A673 (cell line): ENCODE measurements around the gene EPN2. TPM values are rescaled to one million over a fixed set of nuclear protein-coding genes. Genes with fewer than 3 reads are reported as not detected.

Experiments
- BruUV-seq: library from RNA; stranded (reverse); fragments of 400-500 nt; replicated peaks from 2 replicates; lab custom pipeline; 2021; lab: Mats Ljungman, UMichigan
- CTCF ChIA-PET: fragments of 300-600 bp; sonication (Branson Sonifier 250); formaldehyde crosslinking; loops from one replicate; lab custom pipeline; 2022; ENCODE audit warnings: antibody characterized with exemption; lab: Charles Lee
- POLR2A ChIA-PET: fragments of 300-600 bp; sonication (Branson Sonifier 250); formaldehyde crosslinking; loops from one replicate; lab custom pipeline; 2022; ENCODE audit warnings: antibody characterized with exemption; ENCODE audit not compliant: low non-redundant PET; lab: Charles Lee
- DNase-seq: peaks from one replicate; pipeline ENCODE4 v3.0.0-alpha.2; 2015; ENCODE audit warnings: low spot score
- H3K27ac ChIP-seq: fragments of 200-600 bp; sonication (generic); 2 replicates; pipeline ENCODE4 v1.5.1; 2016; ENCODE audit warnings: mixed run types, low read depth, mild to moderate bottlenecking, mixed read lengths, antibody characterized with exemption, low read length; ENCODE audit not compliant: poor library complexity, severe bottlenecking
- H3K27me3 ChIP-seq: fragments of 200-600 bp; sonication (generic); replicated peaks from 2 replicates; pipeline ENCODE4 v1.6.1; 2017; ENCODE audit warnings: mixed run types, low read depth, mild to moderate bottlenecking, mixed read lengths, antibody characterized with exemption, low read length; ENCODE audit not compliant: insufficient read depth, poor library complexity
- H3K36me3 ChIP-seq: fragments of 200-600 bp; sonication (generic); 2 replicates; pipeline ENCODE4 v1.6.1; 2016; ENCODE audit warnings: mixed run types, mild to moderate bottlenecking, mixed read lengths, antibody characterized with exemption, low read length; ENCODE audit not compliant: insufficient read depth, poor library complexity, severe bottlenecking
- H3K4me1 ChIP-seq: fragments of 200-600 bp; sonication (generic); 2 replicates; pipeline ENCODE4 v1.6.1; 2017; ENCODE audit warnings: mixed run types, mild to moderate bottlenecking, mixed read lengths, antibody characterized with exemption, low read length; ENCODE audit not compliant: insufficient read depth, poor library complexity, severe bottlenecking
- H3K4me3 ChIP-seq: fragments of 200-600 bp; sonication (generic); 2 replicates; pipeline ENCODE4 v1.5.1; 2016; ENCODE audit warnings: low read depth, mixed run types, mild to moderate bottlenecking, mixed read lengths, low read length; ENCODE audit not compliant: poor library complexity, severe bottlenecking
- H3K9me3 ChIP-seq: fragments of 200-600 bp; sonication (generic); 2 replicates; pipeline ENCODE4 v1.6.1; 2016; ENCODE audit warnings: mixed run types, low read depth, mild to moderate bottlenecking, mixed read lengths, antibody characterized with exemption, low read length; ENCODE audit not compliant: poor library complexity, severe bottlenecking
- CTCF ChIP-seq: fragments of 300-800, 200-600 bp; sonication (generic); conservative IDR thresholded peaks from 2 replicates; pipeline ENCODE4 v1.5.1; 2017; ENCODE audit warnings: low read depth, mild to moderate bottlenecking, antibody characterized with exemption, low read length, moderate library complexity, mixed read lengths
- EZH2 ChIP-seq: fragments of 200-600 bp; sonication (generic); IDR thresholded peaks from 2 replicates; pipeline ENCODE4 v1.6.1; 2017; ENCODE audit warnings: borderline replicate concordance, low read depth, mild to moderate bottlenecking, mixed read lengths, antibody characterized with exemption, low read length; ENCODE audit not compliant: poor library complexity, severe bottlenecking
- intact Hi-C: fragments of 100-400 bp; cut with micrococcal nuclease; formaldehyde crosslinking; loops from one replicate; pipeline ENCODE4 v1.10.0; 2022; ENCODE audit not compliant: unreplicated experiment
- total RNA-seq: library from RNA; stranded (reverse); gene quantifications from 2 replicates; pipeline ENCODE4 v1.2.3, GENCODE V29; 2021

EPN2 gene
- total RNA-seq, 1 experiment from 2014 or later = 52.0 TPM

- Histone ChIP-seq H3K4me3 (no peak overlapping the region), H3K27ac (peak overlapping the region; percentile 11), H3K9me3 (no peaks in the 10 kb centered on the region), H3K4me1 (peaks cover 22% of the 10 kb centered on the region), H3K27me3 (no peaks in the 10 kb centered on the region), H3K36me3 (no peaks in the 10 kb centered on the region)
- TF ChIP-seq EZH2 = no peak
- TF ChIP-seq CTCF = no peak
- CTCF ChIA-PET = interaction anchor here (1.5 kb wide), 1 partner anchor 82 kb away, joined by 8 read pairs; no protein-coding TSS in a partner anchor
- no peak for DNase-seq
- intact Hi-C loops = loop anchor here (5.0 kb wide), 1 partner anchor 282 kb away; the partner anchor contains the start of gene ALDH3A2
- POLR2A ChIA-PET = interaction anchor here (1.3 kb wide), 1 partner anchor 23 kb away, joined by 6 read pairs; no protein-coding TSS in a partner anchor
- no TSS peak for BruUV-seq
Observed at GRCh38 chr17:19364699-19365498, 127.7 kb downstream of the EPN2 start.

- CTCF ChIA-PET = interaction anchor here (1.5 kb wide), 1 partner anchor 81 kb away, joined by 8 read pairs; no protein-coding TSS in a partner anchor
- Histone ChIP-seq H3K4me1 (peaks cover 22% of the 10 kb centered on the region), H3K9me3 (no peaks in the 10 kb centered on the region), H3K4me3 (no peak overlapping the region), H3K27me3 (no peaks in the 10 kb centered on the region), H3K36me3 (no peaks in the 10 kb centered on the region), H3K27ac (peak overlapping the region; percentile 11)
- TF ChIP-seq EZH2 (no peak), CTCF (no peak)
- POLR2A ChIA-PET = interaction anchor here (1.3 kb wide), 1 partner anchor 22 kb away, joined by 6 read pairs; no protein-coding TSS in a partner anchor
- no TSS peak for BruUV-seq
- no peak for DNase-seq
- intact Hi-C loops = no loop called here
Observed at GRCh38 chr17:19365499-19365817, 128.3 kb downstream of the EPN2 start.

- TF ChIP-seq CTCF (no peak), EZH2 (no peak)
- Histone ChIP-seq H3K4me3 (no peak overlapping the region), H3K27ac (no peak overlapping the region), H3K9me3 (no peaks in the 10 kb centered on the region), H3K4me1 (peaks cover 22% of the 10 kb centered on the region), H3K36me3 (no peaks in the 10 kb centered on the region), H3K27me3 (no peaks in the 10 kb centered on the region)
- no TSS peak for BruUV-seq
- POLR2A ChIA-PET = interaction anchor here (1.3 kb wide), 1 partner anchor 21 kb away, joined by 6 read pairs; no protein-coding TSS in a partner anchor
- intact Hi-C loops = no loop called here
- CTCF ChIA-PET = no interaction called here
- no peak for DNase-seq
Observed at GRCh38 chr17:19365833-19366636, 128.9 kb downstream of the EPN2 start.
